ENCODE results near the gene PUM1. TPM values are rescaled to one million over a fixed set of nuclear protein-coding genes. Genes with fewer than 3 reads are reported as not detected.

PUM1 gene
- 86.1 and 110 TPM in 2 replicates for total RNA-seq

GRCh38 chr1:31065310-31066217, at the start of gene PUM1:
TSS of gene PUM1 (minus strand) at chr1:31065717. CDS start at chr1:31059566, 6,151 bp downstream.

GRCh38 chr1:30908696-30909364, 156.7 kb downstream of the PUM1 start, which contains the start of gene SDC3:
TSS of gene SDC3 (minus strand) at chr1:30908758. CDS start at chr1:30908586, 172 bp downstream.

Small RNAs within 50 kb of the gene (small RNA-seq; reads per million reads assigned to genes)
- gene AL356320.1 (not detected), gene RN7SL371P (not detected)

Other genes starting within 250 kb of the PUM1 start
- 227 and 284 TPM in 2 replicates for gene SDC3, start 157.0 kb downstream of the PUM1 start, total RNA-seq
- 0.11 and 0.79 TPM in 2 replicates for gene NKAIN1, start 174.2 kb upstream of the PUM1 start, total RNA-seq
- gene SNRNP40, start 231.1 kb upstream of the PUM1 start, total RNA-seq: 64.8 and 70.7 TPM in 2 replicates
- gene ZCCHC17, start 231.3 kb upstream of the PUM1 start, total RNA-seq: 24.2 and 26.3 TPM in 2 replicates

Measured in placental epithelial cell (primary cell).